T-helper 1 cell treated with Interleukin-12 subunit alpha and Interleukin-12 subunit beta and Interleukin-4 antibody, amounts not matched to agents 30 μg/mL and 1 μg/mL, for 36 hours (primary cell): ENCODE data around the gene HSPA14.
"Not testable (repeated sequence)": the region's sequence is repeated elsewhere in the genome, so short reads cannot be mapped to it uniquely, and the experiment has no call there.

Source experiments
- H3K27ac Mint-ChIP-seq: one replicate; pipeline ENCODE4 v1.8.0; 2021; ENCODE audit warnings: mild to moderate bottlenecking, mixed read lengths
- H3K27me3 Mint-ChIP-seq: one replicate; pipeline ENCODE4 v1.8.0; 2021; ENCODE audit warnings: low read depth, mixed read lengths
- H3K36me3 Mint-ChIP-seq: one replicate; pipeline ENCODE4 v1.8.0; 2021; ENCODE audit warnings: low read depth, mixed read lengths
- H3K4me1 Mint-ChIP-seq: one replicate; pipeline ENCODE4 v1.8.0; 2021; ENCODE audit warnings: low read depth, mixed read lengths
- H3K4me3 Mint-ChIP-seq: one replicate; pipeline ENCODE4 v1.8.0; 2021; ENCODE audit warnings: mild to moderate bottlenecking, moderate library complexity, mixed read lengths
- H3K9me3 Mint-ChIP-seq: one replicate; pipeline ENCODE4 v1.8.0; 2021; ENCODE audit warnings: mixed read lengths

The HSPA14 gene

DNA sequence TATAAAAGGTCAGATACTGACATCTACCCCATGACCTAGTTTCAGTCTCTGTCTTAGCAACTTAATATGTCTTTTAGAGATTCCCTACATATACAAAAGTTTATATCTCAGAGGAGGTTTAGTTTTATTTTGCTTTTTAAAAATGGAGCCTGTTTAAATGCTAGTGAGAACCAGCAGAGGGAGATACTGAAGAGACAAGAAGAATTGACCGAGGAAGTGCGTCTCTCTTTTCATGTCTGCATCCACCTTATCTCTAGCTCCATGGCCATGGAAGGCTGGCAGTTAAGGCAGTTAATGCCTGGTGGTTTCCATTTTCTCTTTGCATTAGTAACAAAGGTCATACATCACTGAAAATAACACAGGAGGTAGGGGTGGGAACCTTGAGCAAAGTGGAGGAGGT lies 51.2 kb downstream of the HSPA14 start:
- Mint-ChIP-seq H3K4me1 (peaks cover 11% of the 10 kb centered on the region), H3K9me3 (no peaks in the 10 kb centered on the region), H3K27ac (no peak overlapping the region), H3K4me3 (no peak overlapping the region), H3K36me3 (peaks cover 13% of the 10 kb centered on the region), H3K27me3 (no peaks in the 10 kb centered on the region)

DNA sequence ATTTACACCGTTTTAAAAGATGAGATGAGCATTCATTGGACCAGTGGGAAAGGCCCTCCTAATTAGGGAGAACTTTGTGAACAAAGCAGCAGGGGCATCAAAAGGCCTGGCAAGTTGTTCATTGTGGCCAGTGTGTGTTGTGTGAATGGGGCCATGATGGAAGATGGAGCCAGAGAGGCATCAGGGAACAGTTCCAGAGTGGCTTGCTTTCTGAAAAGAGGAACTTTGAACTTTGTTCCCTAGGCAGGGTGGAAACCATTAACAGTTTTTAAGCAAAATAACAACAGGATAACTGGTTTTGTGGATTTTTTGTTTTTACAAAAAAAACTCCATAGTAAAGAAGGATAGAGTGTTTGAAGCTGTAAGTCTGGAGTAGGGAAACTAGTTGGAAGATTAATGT lies 53.0 kb downstream of the HSPA14 start:
- Mint-ChIP-seq H3K27me3 (no peaks in the 10 kb centered on the region), H3K4me1 (peaks cover 11% of the 10 kb centered on the region), H3K9me3 (no peaks in the 10 kb centered on the region), H3K36me3 (peaks cover 15% of the 10 kb centered on the region), H3K4me3 (no peak overlapping the region), H3K27ac (no peak overlapping the region)

DNA sequence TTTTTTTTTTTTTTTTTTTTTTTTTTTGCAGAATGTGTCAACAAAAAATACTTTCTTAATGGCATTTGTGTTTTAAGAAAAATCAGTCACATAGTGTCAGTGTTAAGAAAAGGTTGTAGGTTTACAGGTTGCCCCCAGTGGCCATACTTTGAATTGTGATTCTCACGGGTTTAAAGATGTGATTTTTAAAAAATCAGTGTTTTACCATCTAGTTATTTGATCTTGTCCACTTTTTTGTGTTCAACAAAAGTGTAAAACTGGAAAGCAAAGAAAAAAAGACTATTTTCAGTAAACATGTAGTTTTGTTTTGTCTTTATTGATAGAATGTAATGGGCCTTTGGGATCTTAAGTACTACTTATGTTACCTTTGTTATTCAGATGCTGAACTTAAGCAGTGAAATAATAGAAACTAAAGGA lies 66.2 kb downstream of the HSPA14 start:
- Mint-ChIP-seq H3K27ac (no peak overlapping the region), H3K4me3 (no peak overlapping the region)

DNA sequence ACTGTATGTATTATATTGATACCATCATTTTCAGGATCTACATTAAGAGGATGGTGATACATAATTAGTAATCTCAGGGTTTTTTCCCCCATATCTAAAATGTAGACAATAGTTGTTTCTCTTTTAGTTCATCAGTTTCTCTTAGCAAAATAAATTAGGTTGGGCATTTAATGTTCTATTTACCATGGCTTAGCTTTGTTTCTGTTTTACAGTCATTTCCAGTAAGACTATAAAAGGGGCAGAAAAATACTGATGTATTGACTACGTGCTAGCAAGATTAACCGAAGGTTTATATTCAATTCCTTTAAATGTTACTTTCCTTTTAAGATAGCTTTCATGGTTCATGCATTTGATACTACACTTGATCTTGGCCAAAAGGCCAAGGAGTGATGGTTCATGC lies 66.8 kb downstream of the HSPA14 start:
- Mint-ChIP-seq H3K27me3 (no peaks in the 10 kb centered on the region), H3K36me3 (peaks cover 33% of the 10 kb centered on the region), H3K9me3 (no peaks in the 10 kb centered on the region), H3K27ac (no peak overlapping the region), H3K4me1 (peaks cover 5% of the 10 kb centered on the region), H3K4me3 (no peak overlapping the region)

More for the DNA sequence above, 66.2 kb downstream of the HSPA14 start:
- Mint-ChIP-seq H3K36me3 (peaks cover 36% of the 10 kb centered on the region), H3K27me3 (no peaks in the 10 kb centered on the region), H3K4me1 (peaks cover 5% of the 10 kb centered on the region), H3K9me3 (no peaks in the 10 kb centered on the region)

DNA sequence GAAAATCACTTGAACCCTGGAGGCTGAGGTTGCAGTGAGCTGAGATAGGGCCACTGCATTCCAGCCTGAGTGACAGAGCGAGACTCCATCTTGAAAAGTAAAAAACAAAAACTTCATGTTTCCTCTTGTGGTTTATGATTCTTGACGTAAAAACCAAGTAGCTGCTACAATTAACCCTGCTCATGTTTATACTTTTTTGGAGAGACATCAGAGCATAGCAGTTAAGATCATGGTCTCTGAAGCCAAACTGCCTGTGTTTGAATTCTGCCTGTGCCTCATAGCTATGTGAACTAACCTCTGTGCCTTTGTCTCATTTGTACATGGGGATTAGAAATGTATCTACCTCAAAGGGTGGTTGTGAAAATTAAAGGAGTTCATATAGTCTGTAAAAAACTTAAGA lies 67.8 kb downstream of the HSPA14 start:
- H3K4me3 Mint-ChIP-seq: no peak overlapping the region
- peaks cover 43% of the 10 kb centered on the region for H3K36me3 Mint-ChIP-seq
- H3K4me1 Mint-ChIP-seq: peaks cover 15% of the 10 kb centered on the region
- no peaks in the 10 kb centered on the region for H3K27me3 Mint-ChIP-seq
- no peaks in the 10 kb centered on the region for H3K9me3 Mint-ChIP-seq
- peak overlapping the region; percentile 67 for H3K27ac Mint-ChIP-seq

DNA sequence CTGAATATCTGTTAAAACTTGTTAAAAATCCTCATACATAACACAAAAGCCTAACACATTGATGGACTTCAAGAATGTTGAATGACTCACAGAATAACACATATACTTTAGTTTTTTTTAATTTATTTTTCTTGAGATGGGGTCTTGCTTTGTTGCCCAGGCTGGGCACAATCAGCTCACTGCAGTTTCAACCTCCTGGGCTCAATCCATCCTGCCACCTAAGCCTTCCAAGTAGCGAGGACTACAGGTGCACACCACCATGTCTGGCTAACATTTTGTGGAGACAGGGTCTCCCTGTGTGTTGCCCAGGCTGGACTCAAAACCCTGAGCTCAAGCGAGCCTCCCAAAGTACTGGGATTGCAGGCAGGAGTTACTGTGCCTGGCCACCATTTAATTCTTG lies 68.7 kb downstream of the HSPA14 start:
- no peak overlapping the region for H3K27ac Mint-ChIP-seq
- no peak overlapping the region for H3K4me3 Mint-ChIP-seq
- no peaks in the 10 kb centered on the region for H3K27me3 Mint-ChIP-seq
- H3K9me3 Mint-ChIP-seq: no peaks in the 10 kb centered on the region
- H3K4me1 Mint-ChIP-seq: peaks cover 17% of the 10 kb centered on the region
- peaks cover 52% of the 10 kb centered on the region for H3K36me3 Mint-ChIP-seq

DNA sequence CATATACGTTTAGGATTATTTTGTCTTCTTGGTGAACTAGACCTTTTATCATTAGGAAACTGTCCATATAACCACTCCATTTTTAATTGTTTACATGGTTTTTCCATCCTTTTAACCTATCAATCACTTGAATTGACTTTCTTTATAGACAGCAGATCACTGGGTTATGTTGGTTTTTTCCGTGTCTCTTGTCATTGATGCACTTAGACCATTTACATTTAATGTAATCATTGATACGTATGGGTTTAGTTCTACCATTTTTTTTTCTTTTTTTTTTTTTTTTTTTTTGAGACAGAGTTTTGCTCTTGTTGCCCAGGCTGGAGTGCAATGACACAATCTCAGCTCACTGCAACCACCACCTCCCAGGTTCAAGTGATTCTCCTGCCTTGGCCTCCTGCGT lies 69.5 kb downstream of the HSPA14 start:
- peaks cover 55% of the 10 kb centered on the region for H3K36me3 Mint-ChIP-seq
- not testable (repeated sequence) for H3K27ac Mint-ChIP-seq, H3K4me3 Mint-ChIP-seq, H3K27me3 Mint-ChIP-seq, H3K9me3 Mint-ChIP-seq
- H3K4me1 Mint-ChIP-seq: peaks cover 17% of the 10 kb centered on the region

DNA sequence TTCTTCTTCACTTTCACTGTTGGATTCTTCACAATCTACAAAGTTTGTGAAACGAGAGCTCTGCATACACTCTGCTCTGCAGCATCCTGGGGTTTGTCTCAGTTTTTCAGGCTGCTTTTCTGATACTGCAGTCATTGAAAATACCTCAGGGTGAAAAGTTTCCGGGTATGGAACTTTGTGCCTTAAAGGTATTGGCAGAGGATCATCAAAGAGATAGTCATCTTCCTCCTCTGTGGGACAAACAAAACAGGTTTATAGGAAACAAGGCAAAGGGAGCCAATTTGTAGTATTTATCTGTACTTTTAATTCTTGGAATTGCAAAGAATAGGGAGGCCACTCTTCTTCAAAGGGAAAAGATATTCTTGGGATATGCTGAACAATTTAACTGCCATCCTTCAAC lies 71.0 kb downstream of the HSPA14 start:
- Mint-ChIP-seq H3K27me3 (no peaks in the 10 kb centered on the region), H3K4me3 (no peak overlapping the region), H3K4me1 (peaks cover 17% of the 10 kb centered on the region), H3K36me3 (peaks cover 68% of the 10 kb centered on the region), H3K9me3 (peaks cover 5% of the 10 kb centered on the region), H3K27ac (peak overlapping the region; percentile 17)

DNA sequence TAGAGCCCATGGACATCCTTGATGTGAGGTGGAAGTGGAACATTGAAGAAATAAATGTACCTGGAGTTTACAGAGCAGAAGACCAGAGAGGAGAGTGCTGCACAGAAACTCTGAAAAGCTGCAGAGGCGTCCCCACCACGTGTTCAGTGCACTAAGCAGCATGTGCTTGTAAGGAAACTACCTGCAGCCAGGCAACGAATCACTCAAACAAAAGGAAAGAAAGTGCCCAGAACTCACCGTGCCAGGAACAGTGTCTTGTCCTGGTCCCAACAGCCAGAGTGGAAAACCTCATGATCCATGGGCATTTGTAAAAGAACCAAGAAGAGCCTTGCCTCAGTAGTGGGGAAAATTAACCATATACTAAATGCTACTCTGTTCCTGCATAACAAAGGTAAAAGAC lies 72.8 kb downstream of the HSPA14 start:
- Mint-ChIP-seq H3K27ac (no peak overlapping the region), H3K9me3 (peaks cover 19% of the 10 kb centered on the region), H3K4me1 (peaks cover 26% of the 10 kb centered on the region), H3K36me3 (peaks cover 77% of the 10 kb centered on the region), H3K4me3 (no peak overlapping the region), H3K27me3 (no peaks in the 10 kb centered on the region)

DNA sequence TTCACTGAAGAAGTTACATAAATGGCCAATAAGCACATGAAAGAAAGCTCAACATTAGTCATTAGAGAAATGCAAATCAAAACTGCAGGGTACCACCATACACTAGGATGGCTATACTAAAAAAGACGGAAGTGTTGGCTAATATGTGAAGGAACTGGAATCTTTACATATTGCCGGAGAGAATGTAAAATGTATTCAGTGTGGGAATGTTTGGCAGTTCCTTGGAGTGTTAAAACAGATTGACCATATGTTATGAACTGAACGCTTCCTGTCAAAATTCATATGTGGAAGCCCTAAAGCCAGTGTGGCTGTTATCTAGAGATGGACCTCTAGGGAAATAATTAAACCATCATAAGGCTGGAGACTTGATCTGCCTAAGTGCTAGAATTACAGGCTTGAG lies 73.7 kb downstream of the HSPA14 start:
- no peak overlapping the region for H3K27ac Mint-ChIP-seq
- no peak overlapping the region for H3K4me3 Mint-ChIP-seq
- H3K9me3 Mint-ChIP-seq: peaks cover 28% of the 10 kb centered on the region
- H3K36me3 Mint-ChIP-seq: peaks cover 83% of the 10 kb centered on the region
- H3K27me3 Mint-ChIP-seq: no peaks in the 10 kb centered on the region
- peaks cover 26% of the 10 kb centered on the region for H3K4me1 Mint-ChIP-seq

DNA sequence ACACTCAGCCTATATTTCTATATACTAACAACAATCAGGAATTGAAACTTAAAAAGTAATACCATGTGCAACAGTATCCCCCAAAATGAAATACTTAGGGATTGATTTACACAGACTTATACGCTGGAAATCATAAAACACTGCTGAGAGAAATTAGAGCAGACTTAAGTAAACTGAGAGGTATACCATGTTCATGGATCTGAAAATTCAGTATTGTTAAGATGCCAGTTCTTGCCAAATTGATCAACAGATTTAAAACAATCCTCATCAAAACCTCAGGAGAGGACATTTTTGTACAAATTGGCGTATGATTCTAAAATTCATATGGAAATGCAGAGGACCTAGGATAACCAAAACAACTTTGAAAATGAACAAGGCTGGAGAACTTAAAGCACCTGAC lies 78.5 kb downstream of the HSPA14 start:
- Mint-ChIP-seq H3K9me3 (peaks cover 41% of the 10 kb centered on the region), H3K4me3 (no peak overlapping the region), H3K27ac (no peak overlapping the region), H3K4me1 (peaks cover 28% of the 10 kb centered on the region), H3K27me3 (no peaks in the 10 kb centered on the region), H3K36me3 (peaks cover 88% of the 10 kb centered on the region)

DNA sequence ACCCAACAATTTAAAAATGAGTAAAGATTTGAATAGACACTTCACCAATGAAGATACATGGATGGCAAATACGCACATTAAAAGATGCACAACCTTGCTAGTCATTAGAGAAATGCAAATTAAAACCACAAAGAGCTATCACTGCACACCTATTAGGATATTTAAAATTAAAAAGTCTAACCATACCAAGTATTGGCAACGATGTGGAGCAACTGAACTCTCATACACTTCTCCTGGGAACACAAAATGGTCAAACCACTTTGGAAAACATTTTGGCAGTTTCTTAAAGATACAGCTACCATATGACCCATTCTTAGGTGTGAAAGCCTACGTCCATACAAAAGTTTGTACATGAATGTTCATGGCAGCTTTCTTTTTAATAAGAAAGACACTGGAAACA lies 79.7 kb downstream of the HSPA14 start:
- Mint-ChIP-seq H3K27ac (no peak overlapping the region), H3K4me3 (no peak overlapping the region), H3K36me3 (peaks cover 91% of the 10 kb centered on the region), H3K9me3 (peaks cover 41% of the 10 kb centered on the region), H3K27me3 (no peaks in the 10 kb centered on the region), H3K4me1 (peaks cover 33% of the 10 kb centered on the region)

DNA sequence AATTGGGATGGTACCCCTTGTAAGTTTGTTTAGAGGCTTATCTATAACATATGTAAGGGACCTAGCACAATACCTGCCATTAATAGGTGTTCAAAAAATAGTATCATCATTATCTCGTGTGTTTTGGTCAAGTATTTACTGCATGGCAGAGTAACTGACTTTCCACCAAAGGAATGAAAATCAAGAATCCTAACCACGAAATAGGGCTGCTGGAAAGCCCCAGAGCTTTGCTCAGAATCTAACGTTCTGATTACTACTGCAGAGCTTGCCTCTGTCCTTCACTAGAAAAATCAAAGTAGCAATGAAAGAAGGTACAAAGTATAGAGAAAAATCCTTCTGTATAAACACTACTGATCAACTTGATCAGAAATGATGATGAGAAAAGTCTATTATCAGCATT lies 80.9 kb downstream of the HSPA14 start:
- H3K4me3 Mint-ChIP-seq: no peak overlapping the region
- peaks cover 37% of the 10 kb centered on the region for H3K9me3 Mint-ChIP-seq
- no peaks in the 10 kb centered on the region for H3K27me3 Mint-ChIP-seq
- no peak overlapping the region for H3K27ac Mint-ChIP-seq
- peaks cover 33% of the 10 kb centered on the region for H3K4me1 Mint-ChIP-seq
- H3K36me3 Mint-ChIP-seq: peaks cover 89% of the 10 kb centered on the region
